Measurements from ENCODE around the gene PCBP3. TPM values are rescaled to one million over a fixed set of nuclear protein-coding genes. Genes with fewer than 3 reads are reported as not detected.
A peak's percentile ranks its signal among the peaks of the same experiment; 100 is the strongest.

Gene PCBP3
- total RNA-seq, 1 donor from 2014 or later = 5.0 TPM

GRCh38 chr21:45768740-45769048 is 125.2 kb downstream of the PCBP3 start:
- no peaks in the 10 kb centered on the region for H3K36me3 Mint-ChIP-seq
- no peaks in the 10 kb centered on the region for H3K27me3 Mint-ChIP-seq (ENCODE audit: low read depth)
- no peak overlapping the region for H3K27ac Mint-ChIP-seq
- no peak overlapping the region for H3K4me3 Mint-ChIP-seq
- H3K4me1 Mint-ChIP-seq = peaks cover 25% of the 10 kb centered on the region
- H3K9me3 Mint-ChIP-seq = peaks cover 16% of the 10 kb centered on the region
- peak in 1 of 2 experiments; percentile 38 for DNase-seq (ENCODE audit: low spot score in 2 of 2, unreplicated experiment in 2 of 2)
- TF ChIP-seq, protein P1, sequence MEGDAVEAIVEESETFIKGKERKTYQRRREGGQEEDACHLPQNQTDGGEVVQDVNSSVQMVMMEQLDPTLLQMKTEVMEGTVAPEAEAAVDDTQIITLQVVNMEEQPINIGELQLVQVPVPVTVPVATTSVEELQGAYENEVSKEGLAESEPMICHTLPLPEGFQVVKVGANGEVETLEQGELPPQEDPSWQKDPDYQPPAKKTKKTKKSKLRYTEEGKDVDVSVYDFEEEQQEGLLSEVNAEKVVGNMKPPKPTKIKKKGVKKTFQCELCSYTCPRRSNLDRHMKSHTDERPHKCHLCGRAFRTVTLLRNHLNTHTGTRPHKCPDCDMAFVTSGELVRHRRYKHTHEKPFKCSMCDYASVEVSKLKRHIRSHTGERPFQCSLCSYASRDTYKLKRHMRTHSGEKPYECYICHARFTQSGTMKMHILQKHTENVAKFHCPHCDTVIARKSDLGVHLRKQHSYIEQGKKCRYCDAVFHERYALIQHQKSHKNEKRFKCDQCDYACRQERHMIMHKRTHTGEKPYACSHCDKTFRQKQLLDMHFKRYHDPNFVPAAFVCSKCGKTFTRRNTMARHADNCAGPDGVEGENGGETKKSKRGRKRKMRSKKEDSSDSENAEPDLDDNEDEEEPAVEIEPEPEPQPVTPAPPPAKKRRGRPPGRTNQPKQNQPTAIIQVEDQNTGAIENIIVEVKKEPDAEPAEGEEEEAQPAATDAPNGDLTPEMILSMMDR (IDR thresholded peaks at IDR 0.05; ENCODE audit: unreplicated experiment) = no peak

DNA sequence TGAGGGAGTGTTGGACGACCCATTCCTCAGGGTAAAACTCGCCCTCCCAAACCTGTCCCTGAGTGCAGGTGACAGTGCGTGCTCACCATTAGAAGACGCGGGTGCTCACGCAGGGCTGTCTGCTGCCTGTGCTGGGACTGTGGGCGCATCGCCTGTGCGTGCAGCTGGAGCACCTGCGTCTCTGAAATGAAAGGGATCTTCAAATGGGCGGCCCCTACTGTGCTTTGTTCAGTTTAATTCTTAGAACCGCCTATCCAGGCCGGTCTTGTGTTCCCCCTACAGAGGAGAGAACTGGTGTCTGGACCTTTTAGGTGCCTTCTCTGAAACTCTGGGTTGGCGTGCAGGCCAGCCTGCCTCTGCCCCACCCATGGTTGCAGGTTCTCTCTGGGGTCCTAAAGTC is 125.8 kb downstream of the PCBP3 start:
- Mint-ChIP-seq H3K36me3 (no peaks in the 10 kb centered on the region), H3K9me3 (peaks cover 20% of the 10 kb centered on the region), H3K27ac (no peak overlapping the region), H3K4me3 (no peak overlapping the region), H3K4me1 (peaks cover 25% of the 10 kb centered on the region), H3K27me3 (ENCODE audit: low read depth) (no peaks in the 10 kb centered on the region)
- TF ChIP-seq, protein P1 (IDR thresholded peaks at IDR 0.05; ENCODE audit: unreplicated experiment) = no peak
- DNase-seq (ENCODE audit: low spot score in 2 of 2, unreplicated experiment in 2 of 2) = no peak

GRCh38 chr21:45769896-45770295 is 126.4 kb downstream of the PCBP3 start:
- no peak overlapping the region for H3K27ac Mint-ChIP-seq
- peaks cover 6% of the 10 kb centered on the region for H3K27me3 Mint-ChIP-seq (ENCODE audit: low read depth)
- peaks cover 25% of the 10 kb centered on the region for H3K4me1 Mint-ChIP-seq
- H3K36me3 Mint-ChIP-seq = no peaks in the 10 kb centered on the region
- DNase-seq (ENCODE audit: low spot score in 2 of 2, unreplicated experiment in 2 of 2) = no peak
- TF ChIP-seq, protein P1 (IDR thresholded peaks at IDR 0.05; ENCODE audit: unreplicated experiment) = no peak
- H3K9me3 Mint-ChIP-seq = peaks cover 24% of the 10 kb centered on the region
- H3K4me3 Mint-ChIP-seq = no peak overlapping the region

- TF ChIP-seq, protein P1 (IDR thresholded peaks at IDR 0.05; ENCODE audit: unreplicated experiment) = no peak
- Mint-ChIP-seq H3K4me1 (peaks cover 23% of the 10 kb centered on the region), H3K36me3 (no peaks in the 10 kb centered on the region), H3K27ac (no peak overlapping the region), H3K9me3 (peaks cover 38% of the 10 kb centered on the region), H3K4me3 (no peak overlapping the region), H3K27me3 (ENCODE audit: low read depth) (peaks cover 20% of the 10 kb centered on the region)
- no peak for DNase-seq (ENCODE audit: low spot score in 2 of 2, unreplicated experiment in 2 of 2)
These were observed 128.7 kb downstream of the PCBP3 start for GRCh38 chr21:45772180-45772579.

DNA sequence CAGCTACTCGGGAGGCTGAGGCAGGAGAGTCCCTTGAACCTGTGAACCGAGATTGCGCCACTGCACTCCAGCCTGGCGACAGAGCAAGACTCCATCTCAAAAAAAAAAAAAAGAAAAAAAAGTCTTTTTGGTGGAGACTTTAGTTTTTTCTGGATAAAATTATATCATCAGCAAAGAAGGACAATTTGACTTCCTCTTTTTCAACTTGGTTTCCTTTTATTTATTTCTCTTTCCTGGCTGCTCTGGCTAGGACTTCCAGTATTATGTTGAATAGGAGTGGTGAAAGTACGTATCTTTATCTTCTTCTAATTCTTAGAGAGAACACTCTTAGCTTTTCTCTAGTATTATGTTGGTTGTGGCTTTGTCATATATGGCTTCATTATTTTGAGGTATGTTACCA is 130.8 kb downstream of the PCBP3 start:
- Mint-ChIP-seq H3K4me3 (no peak overlapping the region), H3K9me3 (peaks cover 52% of the 10 kb centered on the region), H3K36me3 (no peaks in the 10 kb centered on the region), H3K27ac (no peak overlapping the region), H3K4me1 (peaks cover 3% of the 10 kb centered on the region), H3K27me3 (ENCODE audit: low read depth) (peaks cover 20% of the 10 kb centered on the region)
- TF ChIP-seq, protein P1 (IDR thresholded peaks at IDR 0.05; ENCODE audit: unreplicated experiment) = no peak
- no peak for DNase-seq (ENCODE audit: low spot score in 2 of 2, unreplicated experiment in 2 of 2)

GRCh38 chr21:45776971-45777370 is 133.4 kb downstream of the PCBP3 start:
- H3K36me3 Mint-ChIP-seq = no peaks in the 10 kb centered on the region
- H3K9me3 Mint-ChIP-seq = peaks cover 57% of the 10 kb centered on the region
- H3K4me3 Mint-ChIP-seq = no peak overlapping the region
- H3K27ac Mint-ChIP-seq = no peak overlapping the region
- no peaks in the 10 kb centered on the region for H3K4me1 Mint-ChIP-seq
- no peak for DNase-seq (ENCODE audit: low spot score in 2 of 2, unreplicated experiment in 2 of 2)
- TF ChIP-seq, protein P1 (IDR thresholded peaks at IDR 0.05; ENCODE audit: unreplicated experiment) = no peak
- peaks cover 25% of the 10 kb centered on the region for H3K27me3 Mint-ChIP-seq (ENCODE audit: low read depth)

All from mesothelial cell of epicardium (in vitro differentiated cells).